Natural killer cell treated with Interleukin-12 subunit alpha and Interleukin-12 subunit beta and Interleukin-15 and Interleukin-18, amount 100 ng/mL, for 72 hours (primary cell): Measurements from ENCODE around the gene RSBN1. TPM values are rescaled to one million over a fixed set of nuclear protein-coding genes. Genes with fewer than 3 reads are reported as not detected.
"Not testable (repeated sequence)": the region's sequence is repeated elsewhere in the genome, so short reads cannot be mapped to it uniquely, and the experiment has no call there.

Source experiments
- ATAC-seq, 2 donors: fragments of 150-1000 bp; cut with Tn5 transposase in 1 of 2; sonication (Bioruptor Pico), chemical (Tn5 transposase) in 1 of 2; 2 replicates each; pipeline ENCODE4 v1.10.0; 2021
- DNase-seq: peaks from one replicate; pipeline ENCODE4 v3.0.0; 2022; ENCODE audit warnings: low spot score
- H3K27ac Mint-ChIP-seq, 2 donors: 1 replicate in 1 of 2; 2 replicates in 1 of 2; pipeline ENCODE4 v1.8.0; 2022; ENCODE audit warnings: mixed read lengths in 2 of 2, mild to moderate bottlenecking in 1 of 2, moderate library complexity in 1 of 2
- H3K27me3 Mint-ChIP-seq, 2 donors: 1 replicate in 1 of 2; 2 replicates in 1 of 2; pipeline ENCODE4 v1.8.0; 2022; ENCODE audit warnings: mixed read lengths in 2 of 2
- H3K36me3 Mint-ChIP-seq: one replicate; pipeline ENCODE4 v1.8.0; 2022; ENCODE audit warnings: mixed read lengths
- H3K4me1 Mint-ChIP-seq, 2 donors: 1 replicate in 1 of 2; 2 replicates in 1 of 2; pipeline ENCODE4 v1.8.0; 2022; ENCODE audit warnings: low read depth in 2 of 2, mixed read lengths in 2 of 2, mild to moderate bottlenecking in 1 of 2
- H3K4me3 Mint-ChIP-seq: one replicate; pipeline ENCODE4 v1.8.0; 2022; ENCODE audit warnings: mixed read lengths
- H3K9me3 Mint-ChIP-seq: 2 replicates; pipeline ENCODE4 v1.8.0; 2022; ENCODE audit warnings: mixed read lengths
- total RNA-seq, 2 donors: library from RNA; stranded (reverse); gene quantifications; one replicate each; pipeline ENCODE4 v1.2.3, GENCODE V29; 2022

The RSBN1 gene
- 10 to 100 TPM; 18.7 to 27.7 TPM for total RNA-seq

GRCh38 chr1:113811888-113812660 is at the start of gene RSBN1:
Gene RSBN1, minus strand, starts transcription at chr1:113812476. Its CDS starts 64 bp downstream, at chr1:113812412.
- H3K36me3 Mint-ChIP-seq, result peaks cover 4% of the 10 kb centered on the region
- H3K9me3 Mint-ChIP-seq, result no peaks in the 10 kb centered on the region
- H3K27me3 Mint-ChIP-seq, result no peaks in the 10 kb centered on the region
- H3K27ac Mint-ChIP-seq, result peak within 1 kb of the TSS; percentile 95 to 98
- H3K4me3 Mint-ChIP-seq, result peak within 1 kb of the TSS; percentile 99
- H3K4me1 Mint-ChIP-seq, result peaks cover 16 to 33% of the 10 kb centered on the region in 2 donors
- peak; percentile 96 to 99 for ATAC-seq
- DNase-seq, result peak; percentile 99

GRCh38 chr1:113861641-113862040 is 49.4 kb upstream of the RSBN1 start:
- DNase-seq (no peak), ATAC-seq (no peak)
- Mint-ChIP-seq H3K4me1 (peaks cover 44 to 56% of the 10 kb centered on the region in 2 donors), H3K4me3 (peak overlapping the region; percentile 15), H3K36me3 (peaks cover 11% of the 10 kb centered on the region), H3K27ac (peak overlapping the region; percentile 29 to 74), H3K27me3 (no peaks in the 10 kb centered on the region), H3K9me3 (no peaks in the 10 kb centered on the region)

GRCh38 chr1:113860891-113861290 is 48.6 kb upstream of the RSBN1 start:
- ATAC-seq, result no peak
- H3K4me3 Mint-ChIP-seq, result peak overlapping the region; percentile 58
- peaks cover 11% of the 10 kb centered on the region for H3K36me3 Mint-ChIP-seq
- H3K27ac Mint-ChIP-seq, result peak overlapping the region; percentile 29 to 74
- DNase-seq, result no peak
- no peaks in the 10 kb centered on the region for H3K9me3 Mint-ChIP-seq
- peaks cover 42 to 56% of the 10 kb centered on the region in 2 donors for H3K4me1 Mint-ChIP-seq
- no peaks in the 10 kb centered on the region for H3K27me3 Mint-ChIP-seq

- DNase-seq, result no peak
- H3K4me3 Mint-ChIP-seq, result peak overlapping the region; percentile 53
- H3K4me1 Mint-ChIP-seq, result peaks cover 36 to 51% of the 10 kb centered on the region in 2 donors
- no peaks in the 10 kb centered on the region for H3K9me3 Mint-ChIP-seq
- peaks cover 14% of the 10 kb centered on the region for H3K36me3 Mint-ChIP-seq
- H3K27ac Mint-ChIP-seq, result peak overlapping the region; percentile 29 to 74
- no peaks in the 10 kb centered on the region for H3K27me3 Mint-ChIP-seq
- peak; percentile 60 to 78 for ATAC-seq
These were observed 47.4 kb upstream of the RSBN1 start for GRCh38 chr1:113859478-113860175.

- peak overlapping the region; percentile 53 for H3K4me3 Mint-ChIP-seq
- H3K36me3 Mint-ChIP-seq, result peaks cover 15% of the 10 kb centered on the region
- H3K4me1 Mint-ChIP-seq, result peaks cover 37 to 53% of the 10 kb centered on the region in 2 donors
- no peak for ATAC-seq
- H3K27me3 Mint-ChIP-seq, result no peaks in the 10 kb centered on the region
- H3K27ac Mint-ChIP-seq, result peak overlapping the region; percentile 29 to 74
- no peaks in the 10 kb centered on the region for H3K9me3 Mint-ChIP-seq
- no peak for DNase-seq
These were observed 46.7 kb upstream of the RSBN1 start for GRCh38 chr1:113858982-113859381.

GRCh38 chr1:113858418-113858817 is 46.1 kb upstream of the RSBN1 start:
- no peak for DNase-seq
- ATAC-seq, result no peak
- H3K27me3 Mint-ChIP-seq, result no peaks in the 10 kb centered on the region
- peak overlapping the region; percentile 29 to 74 for H3K27ac Mint-ChIP-seq
- no peaks in the 10 kb centered on the region for H3K9me3 Mint-ChIP-seq
- H3K4me1 Mint-ChIP-seq, result peaks cover 35 to 52% of the 10 kb centered on the region in 2 donors
- H3K36me3 Mint-ChIP-seq, result peaks cover 15% of the 10 kb centered on the region
- no peak overlapping the region for H3K4me3 Mint-ChIP-seq

GRCh38 chr1:113857776-113858175 is 45.5 kb upstream of the RSBN1 start:
- peaks cover 29 to 46% of the 10 kb centered on the region in 2 donors for H3K4me1 Mint-ChIP-seq
- peak overlapping the region in 1 of 2 donors; percentile 29 for H3K27ac Mint-ChIP-seq
- H3K36me3 Mint-ChIP-seq, result peaks cover 13% of the 10 kb centered on the region
- no peaks in the 10 kb centered on the region for H3K9me3 Mint-ChIP-seq
- no peak overlapping the region for H3K4me3 Mint-ChIP-seq
- no peaks in the 10 kb centered on the region for H3K27me3 Mint-ChIP-seq
- ATAC-seq (no peak), DNase-seq (no peak)

GRCh38 chr1:113856401-113856790 is 44.1 kb upstream of the RSBN1 start:
- DNase-seq (no peak), ATAC-seq (no peak)
- H3K4me1 Mint-ChIP-seq, result peaks cover 20 to 33% of the 10 kb centered on the region in 2 donors
- H3K4me3 Mint-ChIP-seq, result no peak overlapping the region
- no peaks in the 10 kb centered on the region for H3K27me3 Mint-ChIP-seq
- H3K36me3 Mint-ChIP-seq, result peaks cover 10% of the 10 kb centered on the region
- peak overlapping the region; percentile 15 to 57 for H3K27ac Mint-ChIP-seq
- no peaks in the 10 kb centered on the region for H3K9me3 Mint-ChIP-seq

- H3K9me3 Mint-ChIP-seq, result no peaks in the 10 kb centered on the region
- no peak overlapping the region for H3K4me3 Mint-ChIP-seq
- no peaks in the 10 kb centered on the region for H3K27me3 Mint-ChIP-seq
- H3K27ac Mint-ChIP-seq, result peak overlapping the region; percentile 15 to 57
- DNase-seq, result no peak
- peaks cover 18 to 30% of the 10 kb centered on the region in 2 donors for H3K4me1 Mint-ChIP-seq
- H3K36me3 Mint-ChIP-seq, result peaks cover 11% of the 10 kb centered on the region
- no peak for ATAC-seq
These were observed 43.5 kb upstream of the RSBN1 start for GRCh38 chr1:113855630-113856400.

GRCh38 chr1:113854234-113854633 is 42.0 kb upstream of the RSBN1 start:
- Mint-ChIP-seq H3K4me1 (peaks cover 18 to 26% of the 10 kb centered on the region in 2 donors), H3K9me3 (no peaks in the 10 kb centered on the region), H3K27ac (no peak overlapping the region), H3K27me3 (no peaks in the 10 kb centered on the region), H3K4me3 (no peak overlapping the region), H3K36me3 (peaks cover 13% of the 10 kb centered on the region)
- ATAC-seq, result no peak
- DNase-seq, result no peak

- not testable (repeated sequence) for H3K27ac Mint-ChIP-seq, H3K27me3 Mint-ChIP-seq, ATAC-seq, H3K9me3 Mint-ChIP-seq, H3K4me3 Mint-ChIP-seq, DNase-seq
- Mint-ChIP-seq H3K4me1 (peaks cover 15 to 19% of the 10 kb centered on the region in 2 donors), H3K36me3 (peaks cover 12% of the 10 kb centered on the region)
These were observed 40.4 kb upstream of the RSBN1 start for GRCh38 chr1:113852694-113853093.

- DNase-seq, result no peak
- peaks cover 15 to 19% of the 10 kb centered on the region in 2 donors for H3K4me1 Mint-ChIP-seq
- no peaks in the 10 kb centered on the region for H3K27me3 Mint-ChIP-seq
- H3K27ac Mint-ChIP-seq, result peak overlapping the region; percentile 73 to 91
- ATAC-seq, result no peak
- H3K4me3 Mint-ChIP-seq, result peak overlapping the region; percentile 36
- H3K36me3 Mint-ChIP-seq, result peaks cover 26% of the 10 kb centered on the region
- no peaks in the 10 kb centered on the region for H3K9me3 Mint-ChIP-seq
These were observed 38.0 kb upstream of the RSBN1 start for GRCh38 chr1:113850127-113850796.

- Mint-ChIP-seq H3K27me3 (no peaks in the 10 kb centered on the region), H3K4me1 (peaks cover 11 to 16% of the 10 kb centered on the region in 2 donors), H3K9me3 (no peaks in the 10 kb centered on the region), H3K4me3 (no peak overlapping the region), H3K27ac (peak overlapping the region in 1 of 2 donors; percentile 11), H3K36me3 (peaks cover 22% of the 10 kb centered on the region)
- ATAC-seq (no peak), DNase-seq (no peak)
These were observed 36.8 kb upstream of the RSBN1 start for GRCh38 chr1:113849072-113849471.
